DOHH2 (cell line): ENCODE results near the gene THOC2.
"Not testable (repeated sequence)": the region's sequence is repeated elsewhere in the genome, so short reads cannot be mapped to it uniquely, and the experiment has no call there.

Experiments
- H3F3A ChIP-seq: fragments of 200-600 bp; sonication (generic), shearing (Covaris generic); 2 replicates; pipeline ENCODE4 v1.6.0; 2016; ENCODE audit warnings: antibody characterized with exemption, mild to moderate bottlenecking; ENCODE audit not compliant: control insufficient read depth, insufficient read depth
- H3K27ac ChIP-seq: fragments of 200-600 bp; sonication (generic); 2 replicates; pipeline ENCODE4 v1.5.1; 2014; ENCODE audit warnings: low read depth, mild to moderate bottlenecking, low read length, moderate library complexity
- H3K27me3 ChIP-seq: fragments of 200-600 bp; sonication (generic); 2 replicates; pipeline ENCODE4 v1.6.1; 2014; ENCODE audit warnings: mild to moderate bottlenecking, low read length, mixed read lengths; ENCODE audit not compliant: control insufficient read depth
- H3K36me3 ChIP-seq: fragments of 200-600 bp; sonication (generic); 2 replicates; pipeline ENCODE4 v1.6.1; 2014; ENCODE audit warnings: mild to moderate bottlenecking, low read length, moderate library complexity, mixed read lengths; ENCODE audit not compliant: control insufficient read depth
- H3K4me1 ChIP-seq: fragments of 200-600 bp; sonication (generic); 2 replicates; pipeline ENCODE4 v1.6.1; 2014; ENCODE audit warnings: mild to moderate bottlenecking, low read length, mixed read lengths; ENCODE audit not compliant: control insufficient read depth
- H3K4me2 ChIP-seq: fragments of 200-600 bp; sonication (generic); 2 replicates; pipeline ENCODE4 v1.6.0; 2014; ENCODE audit warnings: mild to moderate bottlenecking, low read length, moderate library complexity
- H3K4me3 ChIP-seq: fragments of 200-600 bp; sonication (generic); 2 replicates; pipeline ENCODE4 v1.5.1; 2014; ENCODE audit warnings: mild to moderate bottlenecking, low read length, mixed read lengths
- H3K79me2 ChIP-seq: fragments of 200-600 bp; sonication (generic); 2 replicates; pipeline ENCODE4 v1.6.1; 2014; ENCODE audit warnings: mild to moderate bottlenecking, low read length, mixed read lengths; ENCODE audit not compliant: control insufficient read depth
- H3K9me2 ChIP-seq: fragments of 200-600 bp; sonication (generic); replicated peaks from 2 replicates; pipeline ENCODE4 v1.6.1; 2014; ENCODE audit warnings: mild to moderate bottlenecking, low read length, mixed read lengths; ENCODE audit not compliant: control insufficient read depth
- H3K9me3 ChIP-seq: fragments of 200-600 bp; sonication (generic); 2 replicates; pipeline ENCODE4 v1.6.1; 2014; ENCODE audit warnings: antibody characterized with exemption, low read length, mixed read lengths; ENCODE audit not compliant: control insufficient read depth, insufficient read depth
- H4K20me1 ChIP-seq: fragments of 200-600 bp; sonication (generic); 2 replicates; pipeline ENCODE4 v1.6.0; 2014; ENCODE audit warnings: low read depth, mild to moderate bottlenecking, antibody characterized with exemption, low read length, moderate library complexity; ENCODE audit not compliant: control insufficient read depth, insufficient read depth
- CTCF ChIP-seq: fragments of 200-600 bp; sonication (generic); IDR thresholded peaks from one replicate; pipeline ENCODE4 v1.5.1; 2014; ENCODE audit warnings: antibody characterized with exemption, mild to moderate bottlenecking, low read depth, low read length; ENCODE audit not compliant: poor library complexity, severe bottlenecking
- EZH2phosphoT487 ChIP-seq: fragments of 200-600 bp; sonication (generic); IDR thresholded peaks from 2 replicates; pipeline ENCODE4 v1.6.1; 2017; ENCODE audit warnings: borderline replicate concordance, mild to moderate bottlenecking, antibody characterized with exemption, low read length, moderate library complexity, mixed read lengths

The THOC2 gene

GRCh38 chrX:123771449-123772064, 38.7 kb upstream of the THOC2 start:
- Histone ChIP-seq H3F3A (no peaks in the 10 kb centered on the region), H3K36me3 (no peaks in the 10 kb centered on the region), H3K9me2 (no peaks in the 10 kb centered on the region), H3K4me1 (peaks cover 7% of the 10 kb centered on the region), H3K79me2 (no peaks in the 10 kb centered on the region), H4K20me1 (no peaks in the 10 kb centered on the region), H3K9me3 (no peaks in the 10 kb centered on the region), H3K4me2 (no peak overlapping the region), H3K27me3 (0 out of 2 replicates have a peak, but pooled peaks cover 6% of the 10 kb centered on the region), H3K27ac (no peak overlapping the region), H3K4me3 (no peak overlapping the region)
- no peak for TF ChIP-seq CTCF
- TF ChIP-seq EZH2phosphoT487 = no peak

GRCh38 chrX:123764967-123765871, 32.4 kb upstream of the THOC2 start:
- Histone ChIP-seq H3K9me2 (no peaks in the 10 kb centered on the region), H3K79me2 (no peaks in the 10 kb centered on the region), H3K4me1 (peaks cover 14% of the 10 kb centered on the region), H3K4me3 (peak overlapping the region; percentile 65), H3K27ac (no peak overlapping the region), H4K20me1 (no peaks in the 10 kb centered on the region), H3K9me3 (no peaks in the 10 kb centered on the region), H3K27me3 (no peaks in the 10 kb centered on the region), H3K36me3 (no peaks in the 10 kb centered on the region), H3F3A (peaks cover 8% of the 10 kb centered on the region), H3K4me2 (peak overlapping the region; percentile 61)
- TF ChIP-seq EZH2phosphoT487 (no peak), CTCF (no peak)

- not testable (repeated sequence) for H3K36me3 ChIP-seq, H3K4me2 ChIP-seq, H3K79me2 ChIP-seq, H3F3A ChIP-seq, H3K27me3 ChIP-seq, H3K27ac ChIP-seq, H3K4me1 ChIP-seq, H3K9me3 ChIP-seq, H4K20me1 ChIP-seq, H3K9me2 ChIP-seq, H3K4me3 ChIP-seq
Measured at GRCh38 chrX:123759849-123760248, 27.0 kb upstream of the THOC2 start.

GRCh38 chrX:123757794-123758193, 24.9 kb upstream of the THOC2 start:
- not testable (repeated sequence) for H3K27me3 ChIP-seq, H3K4me2 ChIP-seq, H3K36me3 ChIP-seq, H3K4me3 ChIP-seq, H3K27ac ChIP-seq, H4K20me1 ChIP-seq, H3K9me2 ChIP-seq, H3K9me3 ChIP-seq, H3F3A ChIP-seq, H3K79me2 ChIP-seq
- peaks cover 10% of the 10 kb centered on the region for H3K4me1 ChIP-seq
